HG02852 (cell line): Measurements from ENCODE around the gene OR2AJ1.

Experiments used
- ATAC-seq: cut with Tn5 transposase; IDR thresholded peaks from one replicate; pipeline ENCODE4 v1.9.1; 2021; ENCODE audit warnings: mild to moderate bottlenecking, moderate library complexity; ENCODE audit not compliant: unreplicated experiment

OR2AJ1 gene

DNA sequence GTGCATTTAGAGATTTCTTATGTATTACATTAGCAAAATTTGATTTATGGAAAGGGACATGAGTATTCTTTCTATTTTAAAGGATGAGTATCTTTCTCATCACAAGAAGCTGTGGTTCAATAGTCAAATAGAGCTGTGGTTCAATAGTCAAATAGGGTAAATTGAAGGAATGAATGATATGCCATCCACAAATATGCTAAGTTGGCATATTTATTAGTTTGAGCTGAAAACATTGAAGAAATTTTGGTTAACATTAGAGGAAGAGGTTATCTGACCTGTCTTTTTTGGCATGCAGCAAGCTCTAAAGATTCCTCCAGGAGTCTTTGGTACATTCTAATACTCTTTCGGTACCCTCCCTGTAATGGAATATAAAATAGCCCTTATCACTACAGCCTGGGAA lies 28.7 kb downstream of the OR2AJ1 start:
- ATAC-seq, result no peak

- no peak for ATAC-seq
These were observed 37.1 kb downstream of the OR2AJ1 start for GRCh38 chr1:247961791-247962190.

- no peak for ATAC-seq
These were observed 38.4 kb downstream of the OR2AJ1 start for GRCh38 chr1:247962911-247963588.

GRCh38 chr1:247964933-247965332 lies 40.2 kb downstream of the OR2AJ1 start, which contains the start of gene OR2AK2:
Gene OR2AK2 (plus strand): TSS chr1:247965233. CDS start chr1:247965377, 144 bp downstream.
- no peak for ATAC-seq

GRCh38 chr1:247966532-247967204 lies 42.0 kb downstream of the OR2AJ1 start:
- ATAC-seq, result peak; percentile 84
